ENCODE results near the gene ATG4B.

ATG4B gene

DNA sequence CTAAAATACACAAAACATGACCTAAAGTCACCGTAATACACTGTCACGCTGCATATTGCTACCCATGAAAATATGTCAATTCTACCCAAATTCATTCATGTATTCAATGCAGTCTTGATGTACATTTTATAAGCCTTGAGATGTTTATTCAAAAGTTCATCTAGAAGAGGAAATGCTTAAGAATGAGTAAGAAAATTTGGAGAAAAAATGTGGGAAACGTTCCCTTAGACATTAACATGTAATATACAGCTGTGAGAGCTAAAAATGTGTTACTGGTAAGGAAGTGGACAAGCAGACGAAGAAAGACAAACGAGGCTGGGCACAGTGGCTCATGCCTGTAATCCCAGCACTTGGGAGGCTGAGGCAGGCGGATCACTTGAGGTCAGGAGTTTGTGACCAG lies 37.9 kb upstream of the ATG4B start:
- Histone ChIP-seq H3K4me1 (ENCODE audit: control insufficient read depth, insufficient read depth, low read length, poor library complexity, severe bottlenecking) (no peaks in the 10 kb centered on the region), H3K36me3 (ENCODE audit: control insufficient read depth, insufficient read depth, low read length) (peaks cover 23% of the 10 kb centered on the region), H3K27me3 (replicated peaks; ENCODE audit: control insufficient read depth, insufficient read depth, low read length, poor library complexity, severe bottlenecking) (no peaks in the 10 kb centered on the region), H3K27ac (ENCODE audit: insufficient read depth, low read length, poor library complexity, severe bottlenecking) (no peak overlapping the region), H3K9me3 (ENCODE audit: control insufficient read depth, low read length) (no peaks in the 10 kb centered on the region), H3K4me3 (ENCODE audit: insufficient read depth, low read depth, low read length, poor library complexity, severe bottlenecking) (no peak overlapping the region)
- DNase-seq = no peak

DNA sequence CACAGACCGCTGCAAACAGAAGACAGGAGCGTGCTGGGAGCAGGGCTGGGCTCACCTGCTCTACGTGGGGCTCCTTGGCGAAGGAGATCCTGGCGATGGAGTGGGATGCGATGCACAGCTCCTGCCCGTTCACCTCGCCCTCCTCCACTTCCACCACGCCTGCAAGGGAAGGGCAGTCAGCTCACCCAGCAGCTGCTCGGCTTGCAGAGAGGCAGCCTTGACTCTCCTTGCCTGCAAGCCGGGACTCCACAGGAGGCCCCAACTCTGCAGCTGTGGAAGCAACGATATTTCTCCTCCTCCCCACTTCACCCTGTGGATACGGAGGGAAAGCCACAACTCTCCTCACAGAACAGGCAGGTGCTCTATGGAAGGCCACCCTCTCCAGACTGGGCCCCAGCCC lies 35.7 kb upstream of the ATG4B start:
- H3K4me3 ChIP-seq (ENCODE audit: insufficient read depth, low read depth, low read length, poor library complexity, severe bottlenecking) = no peak overlapping the region
- no peaks in the 10 kb centered on the region for H3K4me1 ChIP-seq (ENCODE audit: control insufficient read depth, insufficient read depth, low read length, poor library complexity, severe bottlenecking)
- DNase-seq = no peak
- H3K36me3 ChIP-seq (ENCODE audit: control insufficient read depth, insufficient read depth, low read length) = peaks cover 36% of the 10 kb centered on the region
- no peak overlapping the region for H3K27ac ChIP-seq (ENCODE audit: insufficient read depth, low read length, poor library complexity, severe bottlenecking)
- H3K9me3 ChIP-seq (ENCODE audit: control insufficient read depth, low read length) = no peaks in the 10 kb centered on the region
- H3K27me3 ChIP-seq (replicated peaks; ENCODE audit: control insufficient read depth, insufficient read depth, low read length, poor library complexity, severe bottlenecking) = no peaks in the 10 kb centered on the region

DNA sequence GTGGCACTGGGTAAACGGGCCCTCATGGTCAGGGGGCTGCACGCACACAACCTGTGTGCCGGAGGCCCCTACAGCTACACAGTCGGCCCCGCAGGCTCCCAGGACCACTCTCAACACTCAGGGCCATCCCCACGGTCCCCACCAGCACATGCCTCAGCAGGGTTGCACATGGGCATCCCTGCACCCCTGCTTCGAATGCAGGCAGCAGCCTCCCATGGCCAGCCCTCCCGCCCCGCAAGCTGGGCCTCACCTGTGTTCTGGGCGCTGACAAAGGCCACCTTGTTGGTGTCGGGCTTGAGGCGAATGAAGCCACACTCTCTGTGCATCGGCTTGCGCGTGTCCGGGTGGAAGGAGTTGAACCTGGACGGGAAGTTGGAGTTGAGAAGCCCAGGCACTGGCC lies 34.8 kb upstream of the ATG4B start:
- DNase-seq = no peak
- no peaks in the 10 kb centered on the region for H3K9me3 ChIP-seq (ENCODE audit: control insufficient read depth, low read length)
- H3K4me3 ChIP-seq (ENCODE audit: insufficient read depth, low read depth, low read length, poor library complexity, severe bottlenecking) = no peak overlapping the region
- no peaks in the 10 kb centered on the region for H3K4me1 ChIP-seq (ENCODE audit: control insufficient read depth, insufficient read depth, low read length, poor library complexity, severe bottlenecking)
- peaks cover 36% of the 10 kb centered on the region for H3K36me3 ChIP-seq (ENCODE audit: control insufficient read depth, insufficient read depth, low read length)
- H3K27me3 ChIP-seq (replicated peaks; ENCODE audit: control insufficient read depth, insufficient read depth, low read length, poor library complexity, severe bottlenecking) = no peaks in the 10 kb centered on the region
- H3K27ac ChIP-seq (ENCODE audit: insufficient read depth, low read length, poor library complexity, severe bottlenecking) = no peak overlapping the region

DNA sequence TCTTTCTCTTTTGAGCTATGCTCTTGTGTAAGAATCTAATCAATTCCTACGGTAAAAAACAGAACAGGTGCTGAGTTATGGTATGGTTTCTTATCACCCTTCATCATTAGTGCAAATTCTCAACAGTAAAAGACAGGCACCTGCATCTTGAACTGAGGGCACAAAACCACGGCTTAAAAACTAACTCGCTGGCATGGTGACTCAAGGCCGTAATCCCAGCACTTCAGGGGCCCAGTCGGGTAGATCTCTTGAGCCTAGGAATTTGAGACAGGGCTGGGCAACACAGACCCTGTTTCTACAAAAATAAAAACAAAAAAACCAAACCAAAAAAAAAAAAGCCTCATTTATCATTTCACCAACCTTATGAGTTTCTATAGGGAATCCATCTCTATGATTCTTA lies 33.8 kb upstream of the ATG4B start:
- H3K27ac ChIP-seq (ENCODE audit: insufficient read depth, low read length, poor library complexity, severe bottlenecking) = no peak overlapping the region
- no peak for DNase-seq
- H3K4me1 ChIP-seq (ENCODE audit: control insufficient read depth, insufficient read depth, low read length, poor library complexity, severe bottlenecking) = no peaks in the 10 kb centered on the region
- peaks cover 36% of the 10 kb centered on the region for H3K36me3 ChIP-seq (ENCODE audit: control insufficient read depth, insufficient read depth, low read length)
- no peaks in the 10 kb centered on the region for H3K27me3 ChIP-seq (replicated peaks; ENCODE audit: control insufficient read depth, insufficient read depth, low read length, poor library complexity, severe bottlenecking)
- no peak overlapping the region for H3K4me3 ChIP-seq (ENCODE audit: insufficient read depth, low read depth, low read length, poor library complexity, severe bottlenecking)
- H3K9me3 ChIP-seq (ENCODE audit: control insufficient read depth, low read length) = no peaks in the 10 kb centered on the region

DNA sequence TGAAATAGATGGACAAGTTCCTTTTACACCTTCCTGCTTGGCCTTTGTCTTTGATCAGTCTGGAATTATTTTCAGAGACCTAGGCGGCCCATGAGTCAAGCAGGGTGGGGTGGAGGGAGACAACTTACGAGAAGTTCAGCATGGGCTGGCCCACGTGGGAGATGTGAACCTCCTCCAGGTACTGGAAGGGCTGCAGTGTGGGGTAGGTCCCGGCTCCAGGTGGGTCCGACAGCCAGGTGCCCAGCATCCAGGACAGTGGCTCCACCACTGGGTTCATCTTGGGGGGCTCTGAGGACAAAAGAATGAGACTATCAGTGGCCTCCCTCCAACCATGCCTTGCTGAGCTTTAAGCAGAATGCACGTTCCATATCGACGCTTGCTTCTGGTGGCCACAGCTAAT lies 31.3 kb upstream of the ATG4B start:
- Histone ChIP-seq H3K27ac (ENCODE audit: insufficient read depth, low read length, poor library complexity, severe bottlenecking) (no peak overlapping the region), H3K4me1 (ENCODE audit: control insufficient read depth, insufficient read depth, low read length, poor library complexity, severe bottlenecking) (peaks cover 12% of the 10 kb centered on the region), H3K27me3 (replicated peaks; ENCODE audit: control insufficient read depth, insufficient read depth, low read length, poor library complexity, severe bottlenecking) (no peaks in the 10 kb centered on the region), H3K9me3 (ENCODE audit: control insufficient read depth, low read length) (no peaks in the 10 kb centered on the region), H3K36me3 (ENCODE audit: control insufficient read depth, insufficient read depth, low read length) (peaks cover 31% of the 10 kb centered on the region), H3K4me3 (ENCODE audit: insufficient read depth, low read depth, low read length, poor library complexity, severe bottlenecking) (no peak overlapping the region)
- DNase-seq = no peak

DNA sequence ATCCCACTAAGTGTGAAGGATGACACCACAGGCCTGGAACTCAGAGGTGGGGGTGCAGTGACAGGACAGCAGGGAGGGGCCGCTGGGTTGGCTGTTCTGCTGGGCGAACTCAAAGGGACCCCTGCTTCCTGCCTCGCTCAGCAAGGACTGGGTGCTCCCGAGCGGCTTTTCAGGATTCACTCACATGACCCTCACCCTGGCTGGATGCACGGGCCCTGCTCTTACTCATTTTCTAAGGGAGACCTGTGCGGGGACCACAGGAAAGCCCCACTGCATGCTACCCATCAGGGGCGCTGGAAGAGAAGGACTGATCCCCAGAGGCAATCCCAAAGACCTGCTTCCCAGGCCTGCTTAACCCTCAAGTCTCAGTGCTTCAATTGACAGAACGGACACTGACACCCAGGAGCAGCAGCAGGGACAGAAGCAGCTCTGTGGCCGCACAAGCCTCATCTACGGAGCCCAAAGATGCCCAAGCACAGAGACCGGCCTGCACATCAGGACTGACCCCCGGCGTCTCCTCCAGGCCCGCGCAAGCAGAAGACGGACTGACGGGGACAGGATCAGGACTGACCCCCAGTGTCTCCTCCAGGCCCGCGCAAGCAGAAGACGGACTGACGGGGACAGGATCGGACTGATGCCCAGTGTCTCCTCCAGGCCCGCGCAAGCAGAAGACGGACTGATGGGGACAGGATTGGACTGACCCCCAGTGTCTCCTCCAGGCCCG lies 30.2 kb upstream of the ATG4B start:
- H3K4me3 ChIP-seq (ENCODE audit: insufficient read depth, low read depth, low read length, poor library complexity, severe bottlenecking) = no peak overlapping the region
- H3K27ac ChIP-seq (ENCODE audit: insufficient read depth, low read length, poor library complexity, severe bottlenecking) = no peak overlapping the region
- peaks cover 22% of the 10 kb centered on the region for H3K36me3 ChIP-seq (ENCODE audit: control insufficient read depth, insufficient read depth, low read length)
- H3K27me3 ChIP-seq (replicated peaks; ENCODE audit: control insufficient read depth, insufficient read depth, low read length, poor library complexity, severe bottlenecking) = no peaks in the 10 kb centered on the region
- no peak for DNase-seq
- peaks cover 12% of the 10 kb centered on the region for H3K4me1 ChIP-seq (ENCODE audit: control insufficient read depth, insufficient read depth, low read length, poor library complexity, severe bottlenecking)
- no peaks in the 10 kb centered on the region for H3K9me3 ChIP-seq (ENCODE audit: control insufficient read depth, low read length)

DNA sequence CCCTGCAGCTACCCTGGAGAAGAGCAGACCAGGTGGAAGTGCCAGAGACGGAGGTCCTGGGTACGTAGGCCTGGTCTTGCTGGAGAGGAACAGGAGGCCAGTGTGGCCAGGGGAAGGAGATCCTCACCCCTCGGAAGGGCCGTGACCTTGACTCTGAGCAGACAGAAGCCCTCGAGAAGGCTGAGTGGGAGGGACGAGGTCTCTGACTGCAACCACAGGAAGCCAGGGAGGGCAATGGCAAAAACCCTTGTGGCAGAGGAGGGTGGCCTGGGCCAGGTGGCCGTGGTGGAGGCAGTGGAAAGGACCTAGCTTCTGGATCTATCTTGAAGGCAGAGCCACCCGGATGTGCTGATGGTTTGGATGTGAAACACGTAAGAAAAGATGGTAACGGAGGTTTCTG lies 28.6 kb upstream of the ATG4B start:
- no peak overlapping the region for H3K27ac ChIP-seq (ENCODE audit: insufficient read depth, low read length, poor library complexity, severe bottlenecking)
- no peaks in the 10 kb centered on the region for H3K9me3 ChIP-seq (ENCODE audit: control insufficient read depth, low read length)
- H3K4me3 ChIP-seq (ENCODE audit: insufficient read depth, low read depth, low read length, poor library complexity, severe bottlenecking) = no peak overlapping the region
- H3K27me3 ChIP-seq (replicated peaks; ENCODE audit: control insufficient read depth, insufficient read depth, low read length, poor library complexity, severe bottlenecking) = no peaks in the 10 kb centered on the region
- peaks cover 12% of the 10 kb centered on the region for H3K4me1 ChIP-seq (ENCODE audit: control insufficient read depth, insufficient read depth, low read length, poor library complexity, severe bottlenecking)
- peaks cover 15% of the 10 kb centered on the region for H3K36me3 ChIP-seq (ENCODE audit: control insufficient read depth, insufficient read depth, low read length)
- no peak for DNase-seq

DNA sequence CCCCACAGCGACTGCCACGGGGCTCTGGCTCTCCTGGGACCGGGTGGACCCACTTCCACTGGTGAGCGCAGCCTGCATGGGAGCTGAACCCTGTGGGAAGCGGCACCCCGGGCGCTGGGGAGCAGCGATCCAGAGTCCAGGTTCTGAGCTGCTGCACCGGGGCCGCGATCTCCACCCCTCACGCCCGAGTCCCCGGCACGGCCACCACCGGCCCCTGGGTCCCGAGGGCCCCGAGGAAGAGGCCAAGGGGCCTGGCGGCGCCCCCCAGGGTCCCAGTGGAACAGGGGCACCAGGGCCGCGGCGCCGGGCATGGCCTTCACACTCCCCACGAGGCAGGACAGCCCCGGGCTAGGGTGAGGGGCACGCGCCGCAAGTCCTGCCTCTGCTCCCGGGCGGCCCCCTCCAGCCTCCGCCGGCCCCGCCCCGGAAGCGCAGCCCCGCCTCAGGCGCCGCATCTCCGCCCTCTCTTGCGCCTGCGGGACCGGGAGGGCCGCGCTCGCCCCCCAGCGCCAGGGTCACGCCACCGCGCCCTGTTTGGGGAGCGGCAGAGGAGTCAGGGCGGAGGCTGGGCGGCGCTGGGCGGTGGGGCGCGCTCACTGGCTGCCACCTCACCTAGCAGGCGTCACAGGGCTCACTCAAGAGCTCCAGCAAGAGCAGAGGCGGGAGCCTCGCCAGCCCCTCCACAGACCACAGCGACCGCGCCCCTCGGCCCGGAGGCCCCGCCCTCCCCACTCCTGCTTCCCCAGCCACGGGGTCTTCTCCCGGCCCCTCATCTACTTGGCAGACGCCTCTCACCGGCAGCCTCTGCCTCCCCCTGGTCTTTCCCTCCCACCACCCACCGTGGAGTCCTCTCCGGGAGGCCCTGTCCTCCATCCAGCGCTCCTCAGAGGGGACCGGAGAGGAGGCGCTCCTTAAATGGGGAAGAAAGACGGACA lies 27.4 kb upstream of the ATG4B start:
- Histone ChIP-seq H3K27me3 (replicated peaks; ENCODE audit: control insufficient read depth, insufficient read depth, low read length, poor library complexity, severe bottlenecking) (no peaks in the 10 kb centered on the region), H3K4me3 (ENCODE audit: insufficient read depth, low read depth, low read length, poor library complexity, severe bottlenecking) (peak overlapping the region; percentile 53), H3K4me1 (ENCODE audit: control insufficient read depth, insufficient read depth, low read length, poor library complexity, severe bottlenecking) (peaks cover 12% of the 10 kb centered on the region), H3K9me3 (ENCODE audit: control insufficient read depth, low read length) (no peaks in the 10 kb centered on the region), H3K27ac (ENCODE audit: insufficient read depth, low read length, poor library complexity, severe bottlenecking) (peak overlapping the region; percentile 25), H3K36me3 (ENCODE audit: control insufficient read depth, insufficient read depth, low read length) (peaks cover 13% of the 10 kb centered on the region)
- DNase-seq = peak; percentile 80 to 85 (median 85)

DNA sequence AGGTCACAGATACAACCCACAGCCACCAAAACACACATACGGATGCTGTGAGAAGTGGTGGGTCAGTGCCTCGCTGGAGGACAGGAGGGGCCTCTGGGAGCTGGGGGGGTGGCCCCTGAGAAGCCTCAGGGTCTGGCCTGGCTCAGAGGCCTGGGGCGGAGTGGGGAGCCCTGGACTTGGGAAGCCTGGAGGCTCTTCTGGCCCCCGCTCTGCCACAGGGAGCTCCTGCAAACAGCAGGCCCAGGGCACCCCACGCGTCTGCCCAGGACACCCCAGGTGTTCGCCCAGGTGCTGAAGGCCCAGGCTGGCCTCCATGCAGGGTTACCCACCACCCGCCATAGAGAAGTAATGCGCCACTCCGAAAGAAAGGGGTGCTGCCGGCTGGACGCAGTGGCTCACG lies 26.4 kb upstream of the ATG4B start:
- no peak overlapping the region for H3K27ac ChIP-seq (ENCODE audit: insufficient read depth, low read length, poor library complexity, severe bottlenecking)
- no peaks in the 10 kb centered on the region for H3K27me3 ChIP-seq (replicated peaks; ENCODE audit: control insufficient read depth, insufficient read depth, low read length, poor library complexity, severe bottlenecking)
- no peak overlapping the region for H3K4me3 ChIP-seq (ENCODE audit: insufficient read depth, low read depth, low read length, poor library complexity, severe bottlenecking)
- DNase-seq = no peak
- H3K36me3 ChIP-seq (ENCODE audit: control insufficient read depth, insufficient read depth, low read length) = peaks cover 4% of the 10 kb centered on the region
- H3K9me3 ChIP-seq (ENCODE audit: control insufficient read depth, low read length) = no peaks in the 10 kb centered on the region
- peaks cover 12% of the 10 kb centered on the region for H3K4me1 ChIP-seq (ENCODE audit: control insufficient read depth, insufficient read depth, low read length, poor library complexity, severe bottlenecking)
